Natural killer cell (primary cell): ENCODE results near the gene ALCAM. TPM values are rescaled to one million over a fixed set of nuclear protein-coding genes. Genes with fewer than 3 reads are reported as not detected.

Source experiments
- ATAC-seq, 3 donors: fragments of 150-1000 bp in 2 of 3; fragments of 200-7000 bp in 1 of 3; cut with Tn5 transposase; 1 replicate in 1 of 3; 2 replicates in 2 of 3; pipeline ENCODE4 v1.10.0; 2021; ENCODE audit warnings: mild to moderate bottlenecking in 2 of 3, moderate library complexity in 2 of 3
- DNase-seq, 2 donors: peaks; one replicate each; pipeline versions ENCODE4 v3.0.0 to v3.0.0-alpha.2; 2013 to 2021; ENCODE audit warnings: mixed read lengths in 1 of 2
- H3K27ac ChIP-seq: one replicate; pipeline ENCODE4 v1.5.1; 2013; ENCODE audit warnings: mild to moderate bottlenecking, low read length
- H3K27me3 ChIP-seq: one replicate; pipeline ENCODE4 v1.6.1; 2013; ENCODE audit warnings: low read length; ENCODE audit not compliant: control insufficient read depth, insufficient read depth
- H3K36me3 ChIP-seq: one replicate; pipeline ENCODE4 v1.6.1; 2013; ENCODE audit warnings: low read length; ENCODE audit not compliant: control insufficient read depth, insufficient read depth
- H3K4me1 ChIP-seq: one replicate; pipeline ENCODE4 v1.6.1; 2013; ENCODE audit warnings: low read length; ENCODE audit not compliant: control insufficient read depth, insufficient read depth
- H3K4me3 ChIP-seq: one replicate; pipeline ENCODE4 v1.5.1; 2013; ENCODE audit warnings: low read length
- H3K9me3 ChIP-seq: one replicate; pipeline ENCODE4 v1.6.1; 2013; ENCODE audit warnings: low read length; ENCODE audit not compliant: control insufficient read depth, insufficient read depth
- H3K27ac Mint-ChIP-seq, 2 donors: one replicate each; pipeline ENCODE4 v1.8.0; 2022; ENCODE audit warnings: mild to moderate bottlenecking in 2 of 2, mixed read lengths in 2 of 2, moderate library complexity in 1 of 2
- H3K27me3 Mint-ChIP-seq, 2 donors: one replicate each; pipeline ENCODE4 v1.8.0; 2022; ENCODE audit warnings: low read depth in 2 of 2, mixed read lengths in 2 of 2
- H3K36me3 Mint-ChIP-seq: one replicate; pipeline ENCODE4 v1.8.0; 2022; ENCODE audit warnings: mixed read lengths
- H3K4me1 Mint-ChIP-seq, 2 donors: one replicate each; pipeline ENCODE4 v1.8.0; 2022; ENCODE audit warnings: mixed read lengths in 2 of 2
- H3K4me3 Mint-ChIP-seq: one replicate; pipeline ENCODE4 v1.8.0; 2022; ENCODE audit warnings: mild to moderate bottlenecking, moderate library complexity, mixed read lengths
- H3K9me3 Mint-ChIP-seq, 2 donors: one replicate each; pipeline ENCODE4 v1.8.0; 2022; ENCODE audit warnings: mixed read lengths in 2 of 2
- WGBS: methylation state at CpG from one replicate; pipeline ENCODE4 v1.1.7; 2013; ENCODE audit warnings: missing lambda C conversion rate; ENCODE audit not compliant: insufficient coverage; 5-methylcytosine and 5-hydroxymethylcytosine counted together
- intact Hi-C: fragments of 100-400 bp; cut with micrococcal nuclease; formaldehyde crosslinking; loops from one replicate; pipeline ENCODE4 v1.14.2; 2022
- total RNA-seq, 4 donors: library from RNA; stranded (reverse); fragments of 120-200 nt in 1 of 4; gene quantifications; one replicate each; pipeline versions ENCODE4 v1.2.3 to v1.2.4, GENCODE V29; 2013 to 2022
- TF ChIP-seq, protein P1 (sequence below): fragments of 200-600 bp; IDR thresholded peaks from one replicate; pipeline ENCODE4 v1.8.0; 2022; ENCODE audit warnings: antibody characterized with exemption

The ALCAM gene
- total RNA-seq, 3 donors from 2014 or later (not counting 1 experiment from before 2014, with no cell fraction given): 1.5 to 3.0 (median 1.5) TPM

- Histone ChIP-seq H3K36me3 (no peaks in the 10 kb centered on the region), H3K4me1 (no peaks in the 10 kb centered on the region), H3K4me3 (no peak overlapping the region), H3K27ac (no peak overlapping the region), H3K27me3 (no peaks in the 10 kb centered on the region), H3K9me3 (no peaks in the 10 kb centered on the region)
- 93% methylated on average over 5 of the region's 6 CpGs for WGBS
- DNase-seq: no peak
- peaks cover 0 to 4% of the 10 kb centered on the region in 2 donors for H3K27me3 Mint-ChIP-seq
- TF ChIP-seq, protein P1, sequence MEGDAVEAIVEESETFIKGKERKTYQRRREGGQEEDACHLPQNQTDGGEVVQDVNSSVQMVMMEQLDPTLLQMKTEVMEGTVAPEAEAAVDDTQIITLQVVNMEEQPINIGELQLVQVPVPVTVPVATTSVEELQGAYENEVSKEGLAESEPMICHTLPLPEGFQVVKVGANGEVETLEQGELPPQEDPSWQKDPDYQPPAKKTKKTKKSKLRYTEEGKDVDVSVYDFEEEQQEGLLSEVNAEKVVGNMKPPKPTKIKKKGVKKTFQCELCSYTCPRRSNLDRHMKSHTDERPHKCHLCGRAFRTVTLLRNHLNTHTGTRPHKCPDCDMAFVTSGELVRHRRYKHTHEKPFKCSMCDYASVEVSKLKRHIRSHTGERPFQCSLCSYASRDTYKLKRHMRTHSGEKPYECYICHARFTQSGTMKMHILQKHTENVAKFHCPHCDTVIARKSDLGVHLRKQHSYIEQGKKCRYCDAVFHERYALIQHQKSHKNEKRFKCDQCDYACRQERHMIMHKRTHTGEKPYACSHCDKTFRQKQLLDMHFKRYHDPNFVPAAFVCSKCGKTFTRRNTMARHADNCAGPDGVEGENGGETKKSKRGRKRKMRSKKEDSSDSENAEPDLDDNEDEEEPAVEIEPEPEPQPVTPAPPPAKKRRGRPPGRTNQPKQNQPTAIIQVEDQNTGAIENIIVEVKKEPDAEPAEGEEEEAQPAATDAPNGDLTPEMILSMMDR: no peak
- no peak overlapping the region for H3K27ac Mint-ChIP-seq
- intact Hi-C loops: no loop called here
- no peaks in the 10 kb centered on the region for H3K36me3 Mint-ChIP-seq
- H3K4me1 Mint-ChIP-seq: no peaks in the 10 kb centered on the region
- no peak for ATAC-seq
- H3K9me3 Mint-ChIP-seq: no peaks in the 10 kb centered on the region
- H3K4me3 Mint-ChIP-seq: no peak overlapping the region
Observed at GRCh38 chr3:105572501-105572900, 205.8 kb downstream of the ALCAM start.

DNA sequence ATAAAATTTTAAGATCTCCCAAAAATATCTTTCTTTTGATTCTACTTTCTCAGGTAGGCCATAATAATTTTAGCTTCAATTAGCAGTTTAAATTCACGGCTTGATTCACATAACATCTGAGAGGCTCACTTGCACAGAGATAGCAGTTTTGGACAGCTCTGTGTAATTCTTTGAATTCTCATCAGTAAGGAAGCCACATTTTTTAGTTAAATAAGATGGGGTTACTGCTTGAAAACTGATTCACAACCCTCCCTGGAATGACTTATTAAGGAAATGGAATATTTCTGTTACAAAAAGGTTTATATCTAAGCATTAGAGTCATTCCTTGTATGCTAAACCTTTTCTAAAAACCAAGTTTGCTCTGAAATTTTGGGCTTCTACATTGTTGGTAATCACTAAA is 212.7 kb downstream of the ALCAM start:
- Histone ChIP-seq H3K36me3 (no peaks in the 10 kb centered on the region), H3K27ac (no peak overlapping the region), H3K27me3 (no peaks in the 10 kb centered on the region), H3K4me3 (no peak overlapping the region), H3K9me3 (no peaks in the 10 kb centered on the region), H3K4me1 (no peaks in the 10 kb centered on the region)
- Mint-ChIP-seq H3K4me3 (no peak overlapping the region), H3K27me3 (peaks cover 0 to 6% of the 10 kb centered on the region in 2 donors), H3K36me3 (no peaks in the 10 kb centered on the region), H3K4me1 (no peaks in the 10 kb centered on the region), H3K27ac (no peak overlapping the region), H3K9me3 (no peaks in the 10 kb centered on the region)
- DNase-seq (no peak), ATAC-seq (no peak)
- intact Hi-C loops: no loop called here
- TF ChIP-seq, protein P1: no peak
- 100% methylated on average over 1 of the region's 1 CpG for WGBS

DNA sequence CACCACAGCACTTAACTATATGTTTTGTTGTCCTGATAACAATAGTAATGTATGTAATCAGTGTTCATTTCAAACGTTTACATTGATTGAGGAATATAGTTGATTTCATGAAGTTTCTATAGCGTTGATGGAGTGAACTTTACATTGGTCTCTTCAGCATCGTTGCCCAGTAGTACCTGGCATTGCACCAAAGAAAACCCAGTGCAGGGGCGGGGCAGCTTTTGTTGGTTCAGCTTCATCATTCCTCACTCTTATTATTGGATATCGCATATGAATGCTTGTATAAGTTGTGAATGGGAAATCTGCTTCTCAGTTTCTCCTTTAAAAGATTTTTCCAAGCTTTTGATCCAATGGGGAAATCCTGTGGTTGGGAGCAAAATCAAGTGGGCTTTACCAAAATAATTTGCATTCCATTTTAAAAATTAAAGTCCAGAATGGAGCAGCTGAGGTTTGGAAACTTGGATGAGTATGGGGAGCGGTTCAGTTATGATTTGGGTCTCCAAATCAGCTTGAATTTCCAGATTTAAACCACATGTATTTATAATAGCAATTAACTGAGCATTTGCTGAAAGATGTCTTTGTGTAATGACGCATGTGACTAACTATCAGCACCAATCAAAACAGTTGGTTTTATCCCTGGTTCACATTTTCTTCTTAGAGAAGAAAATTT is 213.7 kb downstream of the ALCAM start:
- DNase-seq (no peak), ATAC-seq (no peak)
- no peaks in the 10 kb centered on the region for H3K9me3 ChIP-seq
- no peaks in the 10 kb centered on the region for H3K4me1 ChIP-seq
- no peaks in the 10 kb centered on the region for H3K36me3 ChIP-seq
- H3K4me3 ChIP-seq: no peak overlapping the region
- no peak overlapping the region for H3K4me3 Mint-ChIP-seq
- H3K36me3 Mint-ChIP-seq: no peaks in the 10 kb centered on the region
- H3K27ac ChIP-seq: no peak overlapping the region
- peaks cover 0 to 7% of the 10 kb centered on the region in 2 donors for H3K27me3 Mint-ChIP-seq
- TF ChIP-seq, protein P1: no peak
- intact Hi-C loops: no loop called here
- WGBS: 87% methylated on average over 6 of the region's 7 CpGs
- H3K27ac Mint-ChIP-seq: no peak overlapping the region
- H3K27me3 ChIP-seq: no peaks in the 10 kb centered on the region
- no peaks in the 10 kb centered on the region for H3K4me1 Mint-ChIP-seq
- no peaks in the 10 kb centered on the region for H3K9me3 Mint-ChIP-seq

DNA sequence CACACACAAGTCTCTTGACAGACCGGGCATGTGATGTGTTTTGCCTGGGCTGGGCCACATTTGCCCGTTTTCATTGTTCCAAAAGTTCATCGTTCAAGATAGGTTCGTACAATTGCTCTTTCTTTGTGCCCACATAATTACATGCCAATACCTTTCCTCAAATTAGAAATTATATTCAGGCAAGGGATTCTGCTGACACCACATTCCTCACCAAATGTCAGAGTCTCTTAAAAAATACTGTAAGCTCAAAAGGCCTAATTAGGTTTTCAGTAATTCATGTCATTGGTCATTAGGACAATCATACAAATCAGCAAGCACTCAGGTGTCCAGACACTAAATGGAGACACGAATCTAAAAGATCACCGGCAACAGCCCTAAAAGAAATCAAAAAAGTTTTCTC is 215.3 kb downstream of the ALCAM start:
- Mint-ChIP-seq H3K36me3 (no peaks in the 10 kb centered on the region), H3K4me3 (no peak overlapping the region), H3K27me3 (peaks cover 0 to 7% of the 10 kb centered on the region in 2 donors), H3K4me1 (no peaks in the 10 kb centered on the region), H3K27ac (no peak overlapping the region), H3K9me3 (no peaks in the 10 kb centered on the region)
- TF ChIP-seq, protein P1: no peak
- ATAC-seq (no peak), DNase-seq (no peak)
- Histone ChIP-seq H3K4me1 (no peaks in the 10 kb centered on the region), H3K4me3 (no peak overlapping the region), H3K27me3 (no peaks in the 10 kb centered on the region), H3K9me3 (no peaks in the 10 kb centered on the region), H3K36me3 (no peaks in the 10 kb centered on the region), H3K27ac (no peak overlapping the region)
- WGBS: 94% methylated on average over 6 of the region's 6 CpGs
- intact Hi-C loops: no loop called here
